Esophagus squamous epithelium (tissue), 5 donors: ENCODE measurements around the gene RNASEL. TPM values are rescaled to one million over a fixed set of nuclear protein-coding genes. Genes with fewer than 3 reads are reported as not detected.
A peak's percentile ranks its signal among the peaks of the same experiment; 100 is the strongest.

Experiments used
- DNase-seq: peaks from one replicate; lab custom pipeline; 2025; lab: John Stamatoyannopoulos, UW
- H3K27ac ChIP-seq, 4 donors: fragments of 200-600 bp; sonication (generic); one replicate each; pipeline ENCODE4 v1.5.1; 2016 to 2019; ENCODE audit warnings: mild to moderate bottlenecking in 1 of 4
- H3K27me3 ChIP-seq, 4 donors: fragments of 200-600 bp; sonication (generic); 1 replicate in 3 of 4; 2 replicates in 1 of 4; pipeline versions ENCODE4 v1.5.1 to v1.6.0; 2017 to 2021; ENCODE audit warnings: antibody characterized with exemption in 1 of 4
- H3K36me3 ChIP-seq, 3 donors: fragments of 200-600 bp; sonication (generic); one replicate each; pipeline ENCODE4 v1.5.1; 2016 to 2019
- H3K4me1 ChIP-seq, 3 donors: fragments of 200-600 bp; sonication (generic); one replicate each; pipeline ENCODE4 v1.5.1; 2017 to 2019
- H3K4me3 ChIP-seq, 4 donors: fragments of 200-600 bp; sonication (generic); 1 replicate in 3 of 4; 2 replicates in 1 of 4; pipeline ENCODE4 v1.5.1; 2016 to 2019; ENCODE audit warnings: mild to moderate bottlenecking in 2 of 4, moderate library complexity in 1 of 4
- H3K9me3 ChIP-seq, 3 donors: fragments of 200-600 bp; sonication (generic); one replicate each; pipeline ENCODE4 v1.5.1; 2016 to 2019
- CTCF ChIP-seq, 6 experiments: fragments of 450-650 bp in 4 of 6; fragments of 200-600 bp in 2 of 6; sonication (generic) in 2 of 6; IDR thresholded peaks; one replicate each; pipeline ENCODE4 v1.5.1; 2016 to 2019; ENCODE audit warnings: antibody characterized with exemption in 6 of 6, mild to moderate bottlenecking in 4 of 6, moderate library complexity in 4 of 6
- POLR2A ChIP-seq, 4 donors: fragments of 450-650 bp; IDR thresholded peaks; one replicate each; pipeline ENCODE4 v1.6.1; 2017; ENCODE audit warnings: antibody characterized with exemption in 4 of 4, mild to moderate bottlenecking in 4 of 4, moderate library complexity in 3 of 4
- whole genome bisulfite sequencing, 2 donors: methylation state at CpG; one replicate each; pipeline ENCODE4 v1.1.5; 2018; 5-methylcytosine and 5-hydroxymethylcytosine counted together
- intact Hi-C: fragments of 100-400 bp; cut with DNase I; formaldehyde crosslinking; loops from one replicate; pipeline ENCODE4 v1.15.0; 2022
- total RNA-seq, 4 donors: library from RNA; depleted of rRNA; stranded (reverse); fragments of >200 nt; gene quantifications; one replicate each; pipeline ENCODE4 v1.1.0, GENCODE V29; 2016
- donor health status: DM: yes; HTN: yes; CAD: no.

Gene RNASEL
- total RNA-seq = 1 to 10 TPM; 5.6 to 9.5 (median 7.5) TPM

GRCh38 chr1:182588500-182589396, at the start of gene RNASEL:
Gene RNASEL (minus strand): TSS chr1:182589256. CDS start chr1:182586806, 2,450 bp downstream.
- TF ChIP-seq CTCF (IDR thresholded peaks at IDR 0.05) (no peak), POLR2A (IDR thresholded peaks at IDR 0.05) (peak in 1 of 4 donors; percentile 40)
- Histone ChIP-seq H3K4me1 (peaks cover 10 to 34% (median 13%) of the 10 kb centered on the region in 3 donors), H3K36me3 (peaks cover 0 to 13% (median 0%) of the 10 kb centered on the region in 3 donors), H3K27ac (peak within 1 kb of the TSS; percentile 94 to 97 (median 96)), H3K9me3 (no peaks in the 10 kb centered on the region), H3K4me3 (peak within 1 kb of the TSS; percentile 63 to 85 (median 74)), H3K27me3 (no peaks in the 10 kb centered on the region)
- no peak for DNase-seq
- intact Hi-C loops = no loop called here
- 3 to 4% methylated on average over 18 to 20 of the region's 20 CpGs for WGBS, 2 donors

GRCh38 chr1:182637769-182638168, 48.7 kb upstream of the RNASEL start:
- no peaks in the 10 kb centered on the region for H3K36me3 ChIP-seq
- H3K27me3 ChIP-seq = peaks cover 0 to 6% (median 0%) of the 10 kb centered on the region in 4 donors
- TF ChIP-seq CTCF (IDR thresholded peaks at IDR 0.05) = no peak
- no peak for TF ChIP-seq POLR2A (IDR thresholded peaks at IDR 0.05)
- intact Hi-C loops = no loop called here
- DNase-seq = no peak
- H3K27ac ChIP-seq = no peak overlapping the region
- 76 to 92% methylated on average over 5 of the region's 5 CpGs for WGBS, 2 donors
- H3K9me3 ChIP-seq = no peaks in the 10 kb centered on the region
- H3K4me3 ChIP-seq = no peak overlapping the region
- no peaks in the 10 kb centered on the region for H3K4me1 ChIP-seq

- H3K4me3 ChIP-seq = no peak overlapping the region
- H3K4me1 ChIP-seq = peaks cover 0 to 7% (median 0%) of the 10 kb centered on the region in 3 donors
- H3K9me3 ChIP-seq = no peaks in the 10 kb centered on the region
- no peaks in the 10 kb centered on the region for H3K36me3 ChIP-seq
- intact Hi-C loops = no loop called here
- no peak for DNase-seq
- no peak overlapping the region for H3K27ac ChIP-seq
- TF ChIP-seq POLR2A (IDR thresholded peaks at IDR 0.05) (no peak), CTCF (IDR thresholded peaks at IDR 0.05) (no peak)
- WGBS, 2 donors = 73 to 78% methylated on average over 2 of the region's 2 CpGs
- H3K27me3 ChIP-seq = peaks cover 0 to 6% (median 0%) of the 10 kb centered on the region in 4 donors
These were observed 46.8 kb upstream of the RNASEL start for GRCh38 chr1:182635871-182636270.

GRCh38 chr1:182634306-182635072, 45.4 kb upstream of the RNASEL start:
- Histone ChIP-seq H3K27ac (no peak overlapping the region), H3K36me3 (no peaks in the 10 kb centered on the region), H3K9me3 (no peaks in the 10 kb centered on the region), H3K4me1 (peaks cover 0 to 13% (median 0%) of the 10 kb centered on the region in 3 donors), H3K27me3 (peaks cover 0 to 6% (median 0%) of the 10 kb centered on the region in 4 donors), H3K4me3 (no peak overlapping the region)
- intact Hi-C loops = no loop called here
- WGBS, 2 donors = 79 to 100% methylated on average over 4 to 6 of the region's 9 CpGs
- DNase-seq = no peak
- TF ChIP-seq POLR2A (IDR thresholded peaks at IDR 0.05) (no peak), CTCF (IDR thresholded peaks at IDR 0.05) (no peak)
